WTC11 (cell line): ENCODE data around the gene LAMC3.

Experiments
- ETV6 ChIP-seq: sonication (generic); formaldehyde crosslinking; IDR thresholded peaks from 2 replicates; pipeline ENCODE4 v1.8.1; 2022; ENCODE audit warnings: mild to moderate bottlenecking, missing genetic modification reagents
- KAT7 ChIP-seq: sonication (generic); formaldehyde crosslinking; IDR thresholded peaks from 2 replicates; pipeline ENCODE4 v1.8.1; 2023; ENCODE audit warnings: missing genetic modification reagents, mild to moderate bottlenecking, borderline replicate concordance
- NR2C2 ChIP-seq: sonication (generic); formaldehyde crosslinking; IDR thresholded peaks from 2 replicates; pipeline ENCODE4 v1.8.0; 2022; ENCODE audit warnings: mild to moderate bottlenecking, missing genetic modification reagents
- SP1 ChIP-seq: sonication (generic); formaldehyde crosslinking; conservative IDR thresholded peaks from 2 replicates; pipeline ENCODE4 v1.8.1; 2022; ENCODE audit warnings: missing genetic modification reagents
- ZNF232 ChIP-seq: sonication (generic); formaldehyde crosslinking; IDR thresholded peaks from 2 replicates; pipeline ENCODE4 v1.8.0; 2022; ENCODE audit warnings: mild to moderate bottlenecking, missing genetic modification reagents
- TF ChIP-seq, protein P1 (sequence below): fragments of 200-600 bp; IDR thresholded peaks from 2 replicates; pipeline ENCODE4 v1.8.0; 2022; ENCODE audit warnings: antibody characterized with exemption
- TF ChIP-seq, protein P2 (sequence below): sonication (generic); formaldehyde crosslinking; IDR thresholded peaks from 2 replicates; pipeline ENCODE4 v1.8.1; 2023; ENCODE audit warnings: mild to moderate bottlenecking, moderate library complexity, missing genetic modification reagents
- TF ChIP-seq, protein P3 (sequence below): sonication (generic); formaldehyde crosslinking; IDR thresholded peaks from 2 replicates; pipeline ENCODE4 v1.8.1; 2023; ENCODE audit warnings: mild to moderate bottlenecking, missing genetic modification reagents, moderate library complexity
- TF ChIP-seq, protein P4 (sequence below): sonication (generic); formaldehyde crosslinking; IDR thresholded peaks from 2 replicates; pipeline ENCODE4 v1.8.0; 2022; ENCODE audit warnings: mild to moderate bottlenecking, missing genetic modification reagents

DNA sequence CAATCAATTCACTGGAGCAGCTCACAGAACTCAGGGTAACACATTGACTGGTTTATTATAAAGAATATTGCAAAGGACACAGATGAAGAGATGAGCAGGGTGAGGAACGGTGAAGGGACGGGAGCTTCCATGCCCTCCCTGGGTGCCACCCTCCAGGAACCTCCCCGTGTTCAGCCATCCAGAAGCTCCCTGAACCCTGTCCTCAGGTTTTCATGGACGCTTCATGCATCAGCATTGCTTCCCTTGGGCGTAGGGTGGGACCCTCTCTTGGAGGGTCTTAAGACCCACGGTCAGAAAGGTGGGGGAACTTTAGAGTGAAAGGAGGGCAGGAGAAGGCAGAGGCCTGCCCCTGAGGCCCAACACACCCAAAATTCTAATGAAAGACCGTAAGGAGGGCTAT, 12.8 kb downstream of the LAMC3 start:
- TF ChIP-seq, protein P1, sequence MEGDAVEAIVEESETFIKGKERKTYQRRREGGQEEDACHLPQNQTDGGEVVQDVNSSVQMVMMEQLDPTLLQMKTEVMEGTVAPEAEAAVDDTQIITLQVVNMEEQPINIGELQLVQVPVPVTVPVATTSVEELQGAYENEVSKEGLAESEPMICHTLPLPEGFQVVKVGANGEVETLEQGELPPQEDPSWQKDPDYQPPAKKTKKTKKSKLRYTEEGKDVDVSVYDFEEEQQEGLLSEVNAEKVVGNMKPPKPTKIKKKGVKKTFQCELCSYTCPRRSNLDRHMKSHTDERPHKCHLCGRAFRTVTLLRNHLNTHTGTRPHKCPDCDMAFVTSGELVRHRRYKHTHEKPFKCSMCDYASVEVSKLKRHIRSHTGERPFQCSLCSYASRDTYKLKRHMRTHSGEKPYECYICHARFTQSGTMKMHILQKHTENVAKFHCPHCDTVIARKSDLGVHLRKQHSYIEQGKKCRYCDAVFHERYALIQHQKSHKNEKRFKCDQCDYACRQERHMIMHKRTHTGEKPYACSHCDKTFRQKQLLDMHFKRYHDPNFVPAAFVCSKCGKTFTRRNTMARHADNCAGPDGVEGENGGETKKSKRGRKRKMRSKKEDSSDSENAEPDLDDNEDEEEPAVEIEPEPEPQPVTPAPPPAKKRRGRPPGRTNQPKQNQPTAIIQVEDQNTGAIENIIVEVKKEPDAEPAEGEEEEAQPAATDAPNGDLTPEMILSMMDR: no peak
- TF ChIP-seq, protein P2, sequence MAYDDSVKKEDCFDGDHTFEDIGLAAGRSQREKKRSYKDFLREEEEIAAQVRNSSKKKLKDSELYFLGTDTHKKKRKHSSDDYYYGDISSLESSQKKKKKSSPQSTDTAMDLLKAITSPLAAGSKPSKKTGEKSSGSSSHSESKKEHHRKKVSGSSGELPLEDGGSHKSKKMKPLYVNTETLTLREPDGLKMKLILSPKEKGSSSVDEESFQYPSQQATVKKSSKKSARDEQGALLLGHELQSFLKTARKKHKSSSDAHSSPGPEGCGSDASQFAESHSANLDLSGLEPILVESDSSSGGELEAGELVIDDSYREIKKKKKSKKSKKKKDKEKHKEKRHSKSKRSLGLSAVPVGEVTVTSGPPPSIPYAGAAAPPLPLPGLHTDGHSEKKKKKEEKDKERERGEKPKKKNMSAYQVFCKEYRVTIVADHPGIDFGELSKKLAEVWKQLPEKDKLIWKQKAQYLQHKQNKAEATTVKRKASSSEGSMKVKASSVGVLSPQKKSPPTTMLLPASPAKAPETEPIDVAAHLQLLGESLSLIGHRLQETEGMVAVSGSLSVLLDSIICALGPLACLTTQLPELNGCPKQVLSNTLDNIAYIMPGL (CRISPR knock-in tag): no peak
- no peak for TF ChIP-seq KAT7
- TF ChIP-seq, protein P3, sequence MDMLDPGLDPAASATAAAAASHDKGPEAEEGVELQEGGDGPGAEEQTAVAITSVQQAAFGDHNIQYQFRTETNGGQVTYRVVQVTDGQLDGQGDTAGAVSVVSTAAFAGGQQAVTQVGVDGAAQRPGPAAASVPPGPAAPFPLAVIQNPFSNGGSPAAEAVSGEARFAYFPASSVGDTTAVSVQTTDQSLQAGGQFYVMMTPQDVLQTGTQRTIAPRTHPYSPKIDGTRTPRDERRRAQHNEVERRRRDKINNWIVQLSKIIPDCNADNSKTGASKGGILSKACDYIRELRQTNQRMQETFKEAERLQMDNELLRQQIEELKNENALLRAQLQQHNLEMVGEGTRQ (CRISPR knock-in tag): no peak
- TF ChIP-seq ETV6 (CRISPR knock-in tag): no peak
- TF ChIP-seq, protein P4, sequence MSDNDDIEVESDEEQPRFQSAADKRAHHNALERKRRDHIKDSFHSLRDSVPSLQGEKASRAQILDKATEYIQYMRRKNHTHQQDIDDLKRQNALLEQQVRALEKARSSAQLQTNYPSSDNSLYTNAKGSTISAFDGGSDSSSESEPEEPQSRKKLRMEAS (CRISPR knock-in tag): no peak
- TF ChIP-seq SP1 (CRISPR knock-in tag): no peak
- TF ChIP-seq ZNF232 (CRISPR knock-in tag): no peak
- TF ChIP-seq NR2C2 (CRISPR knock-in tag): no peak
